ENCODE measurements around the gene AFDN. TPM values are rescaled to one million over a fixed set of nuclear protein-coding genes. Genes with fewer than 3 reads are reported as not detected.

The AFDN gene
- total RNA-seq, 1 experiment from 2014 or later = 226 TPM

GRCh38 chr6:167860550-167861226, 34.0 kb downstream of the AFDN start:
- peak overlapping the region; percentile 19 for H3K4me3 Mint-ChIP-seq (ENCODE audit: low read depth, unreplicated experiment)

DNA sequence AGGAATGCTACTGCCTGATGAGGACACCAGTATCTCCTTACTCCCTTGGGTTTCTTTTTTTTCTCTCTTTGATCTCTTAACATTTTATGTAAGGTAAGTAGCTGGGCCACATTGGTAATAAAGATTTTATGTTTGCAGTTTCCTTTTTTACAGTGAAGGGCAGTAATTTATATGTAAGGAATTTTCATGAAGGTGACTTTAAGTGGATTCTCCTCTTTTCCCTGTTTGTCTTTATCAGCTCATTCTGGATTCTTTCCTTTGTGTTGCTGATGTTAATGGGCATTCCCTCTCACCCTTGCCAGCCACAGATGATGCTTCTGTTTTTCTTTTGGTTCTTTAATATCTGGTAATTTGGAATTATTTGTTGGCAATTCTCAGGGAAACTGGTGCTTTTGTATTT, 34.7 kb downstream of the AFDN start:
- Mint-ChIP-seq H3K9me3 (ENCODE audit: low read depth, unreplicated experiment) (no peaks in the 10 kb centered on the region), H3K4me3 (ENCODE audit: low read depth, unreplicated experiment) (no peak overlapping the region), H3K4me1 (ENCODE audit: low read depth, unreplicated experiment) (peaks cover 59% of the 10 kb centered on the region), H3K36me3 (ENCODE audit: insufficient read depth, unreplicated experiment) (peaks cover 9% of the 10 kb centered on the region), H3K27ac (ENCODE audit: unreplicated experiment) (no peak overlapping the region), H3K27me3 (ENCODE audit: unreplicated experiment) (no peaks in the 10 kb centered on the region)
- intact Hi-C loops (cut with micrococcal nuclease; ENCODE audit: unreplicated experiment) = no loop called here
- no TSS peak for BruUV-seq (replicated peaks)
- DNase-seq = no peak
- TF ChIP-seq CTCF (IDR thresholded peaks at IDR 0.05; ENCODE audit: unreplicated experiment) = no peak
- CTCF ChIA-PET = interaction anchor here (1.9 kb wide), 1 partner anchor 22 kb away, joined by 5 read pairs; no protein-coding TSS in a partner anchor

More at GRCh38 chr6:167860550-167861226, 34.0 kb downstream of the AFDN start:
- Mint-ChIP-seq H3K4me1 (ENCODE audit: low read depth, unreplicated experiment) (peaks cover 59% of the 10 kb centered on the region), H3K36me3 (ENCODE audit: insufficient read depth, unreplicated experiment) (peaks cover 4% of the 10 kb centered on the region), H3K27me3 (ENCODE audit: unreplicated experiment) (no peaks in the 10 kb centered on the region), H3K27ac (ENCODE audit: unreplicated experiment) (peak overlapping the region; percentile 42), H3K9me3 (ENCODE audit: low read depth, unreplicated experiment) (no peaks in the 10 kb centered on the region)
- CTCF ChIA-PET = interaction anchor here (0.5 to 1.9 kb wide), 3 partner anchors 19 to 36 kb away, joined by 3 to 5 read pairs (median 4); no protein-coding TSS in a partner anchor
- no peak for DNase-seq
- TF ChIP-seq CTCF (IDR thresholded peaks at IDR 0.05; ENCODE audit: unreplicated experiment) = no peak
- no TSS peak for BruUV-seq (replicated peaks)
- intact Hi-C loops (cut with micrococcal nuclease; ENCODE audit: unreplicated experiment) = no loop called here

- intact Hi-C loops (cut with micrococcal nuclease; ENCODE audit: unreplicated experiment) = no loop called here
- no TSS peak for BruUV-seq (replicated peaks)
- CTCF ChIA-PET = no interaction called here
- Mint-ChIP-seq H3K27ac (ENCODE audit: unreplicated experiment) (no peak overlapping the region), H3K9me3 (ENCODE audit: low read depth, unreplicated experiment) (no peaks in the 10 kb centered on the region), H3K4me1 (ENCODE audit: low read depth, unreplicated experiment) (peaks cover 34% of the 10 kb centered on the region), H3K36me3 (ENCODE audit: insufficient read depth, unreplicated experiment) (peaks cover 22% of the 10 kb centered on the region), H3K27me3 (ENCODE audit: unreplicated experiment) (no peaks in the 10 kb centered on the region), H3K4me3 (ENCODE audit: low read depth, unreplicated experiment) (no peak overlapping the region)
- TF ChIP-seq CTCF (IDR thresholded peaks at IDR 0.05; ENCODE audit: unreplicated experiment) = no peak
- no peak for DNase-seq
These were observed 37.2 kb downstream of the AFDN start for GRCh38 chr6:167863897-167864296.

GRCh38 chr6:167866642-167867041, 39.9 kb downstream of the AFDN start:
- peaks cover 25% of the 10 kb centered on the region for H3K36me3 Mint-ChIP-seq (ENCODE audit: insufficient read depth, unreplicated experiment)

More at GRCh38 chr6:167866642-167867041, 39.9 kb downstream of the AFDN start:
- no peak for DNase-seq
- CTCF ChIA-PET = no interaction called here
- Mint-ChIP-seq H3K27ac (ENCODE audit: unreplicated experiment) (no peak overlapping the region), H3K4me3 (ENCODE audit: low read depth, unreplicated experiment) (no peak overlapping the region), H3K27me3 (ENCODE audit: unreplicated experiment) (no peaks in the 10 kb centered on the region), H3K9me3 (ENCODE audit: low read depth, unreplicated experiment) (no peaks in the 10 kb centered on the region), H3K4me1 (ENCODE audit: low read depth, unreplicated experiment) (peaks cover 7% of the 10 kb centered on the region)
- intact Hi-C loops (cut with micrococcal nuclease; ENCODE audit: unreplicated experiment) = no loop called here
- BruUV-seq (replicated peaks) = no TSS peak
- no peak for TF ChIP-seq CTCF (IDR thresholded peaks at IDR 0.05; ENCODE audit: unreplicated experiment)
